Measurements from ENCODE around the gene HCN1. TPM values are rescaled to one million over a fixed set of nuclear protein-coding genes. Genes with fewer than 3 reads are reported as not detected.

Gene HCN1
- total and polyA plus RNA-seq, 2 of the 4 experiments (the other 2 are of a cell fraction), result not detected

GRCh38 chr5:45288746-45289145, 407.4 kb downstream of the HCN1 start:
- TF ChIP-seq RFX5 (IDR thresholded peaks at IDR 0.05; ENCODE audit: low read depth, low read length) (no peak), MAZ (IDR thresholded peaks at IDR 0.05; ENCODE audit: borderline replicate concordance, low read depth, low read length) (no peak), CEBPB (IDR thresholded peaks at IDR 0.05; ENCODE audit: low read depth, low read length) (no peak), SMC3 (IDR thresholded peaks at IDR 0.05; ENCODE audit: low read depth, low read length) (no peak), CHD1 (IDR thresholded peaks at IDR 0.05; ENCODE audit: low read depth, low read length) (no peak), RCOR1 (IDR thresholded peaks at IDR 0.05; ENCODE audit: insufficient replicate concordance, low read length) (no peak), FOS (IDR thresholded peaks at IDR 0.05; ENCODE audit: low read depth, low read length) (no peak), NFE2L2 (IDR thresholded peaks at IDR 0.05; ENCODE audit: low read depth, low read length) (no peak), MXI1 (IDR thresholded peaks at IDR 0.05; ENCODE audit: borderline replicate concordance, low read depth, low read length) (no peak), CTCF (conservative IDR thresholded peaks at IDR 0.05; ENCODE audit: low read depth, low read length) (no peak), POLR2A (IDR thresholded peaks at IDR 0.05; ENCODE audit: low read depth, low read length) (no peak), ELK1 (IDR thresholded peaks at IDR 0.05; ENCODE audit: borderline replicate concordance, low read depth, low read length) (no peak), MAFK (IDR thresholded peaks at IDR 0.05; ENCODE audit: low read depth, low read length) (no peak)
- no peak overlapping the region for H3K4me3 ChIP-seq (ENCODE audit: insufficient read depth, low read depth, low read length)
- H4K20me1 ChIP-seq (ENCODE audit: insufficient read depth, low read length), result no peaks in the 10 kb centered on the region
- no peaks in the 10 kb centered on the region for H3K36me3 ChIP-seq (ENCODE audit: control insufficient read depth, insufficient read depth, low read length)
- no peak overlapping the region for H2BK5ac ChIP-seq (ENCODE audit: low read depth, low read length, poor library complexity, severe bottlenecking)
- no peak overlapping the region for H2BK120ac ChIP-seq (ENCODE audit: low read depth, low read length)
- intact Hi-C loops (cut with micrococcal nuclease) (no loop called here), in situ Hi-C loops (cut with MboI; ENCODE audit: low sequenced_read_pairs) (no loop called here), dilution Hi-C loops (cut with HindIII; ENCODE audit: low sequenced_read_pairs, unreplicated experiment) (no loop called here)
- no peak for DNase-seq
- no peak overlapping the region for H3K9ac ChIP-seq (ENCODE audit: low read depth, low read length)
- POLR2A ChIA-PET (ENCODE audit: unreplicated experiment), result no interaction called here
- H2AK5ac ChIP-seq (ENCODE audit: low read depth, low read length), result no peak overlapping the region
- no peak overlapping the region for H2AFZ ChIP-seq (replicated peaks; ENCODE audit: low read length, poor library complexity)
- no peak overlapping the region for H2BK15ac ChIP-seq (ENCODE audit: low read depth, low read length)
- no peak overlapping the region for H3K56ac ChIP-seq (ENCODE audit: extremely low read depth, insufficient read depth, low read length)
- H3K4me1 ChIP-seq (ENCODE audit: control insufficient read depth, insufficient read depth, low read length), result no peaks in the 10 kb centered on the region
- H3K27me3 ChIP-seq (ENCODE audit: control insufficient read depth, insufficient read depth, low read length), result no peaks in the 10 kb centered on the region
- H3K14ac ChIP-seq (replicated peaks; ENCODE audit: low read depth, low read length), result no peak overlapping the region
- H2AK9ac ChIP-seq (replicated peaks; ENCODE audit: low read depth, low read length, poor library complexity), result no peak overlapping the region
- no peak overlapping the region for H3K4ac ChIP-seq (ENCODE audit: low read depth, low read length)
- no peak for ATAC-seq (ENCODE audit: low read depth)
- 0 out of 2 replicates have a peak, but pooled peaks cover 2% of the 10 kb centered on the region for H3K9me3 ChIP-seq (ENCODE audit: control insufficient read depth, insufficient read depth, low read length)
- CTCF ChIA-PET, result no interaction called here
- WGBS, 2 experiments (ENCODE audit: extremely low coverage in 2 of 2, insufficient read length in 1 of 2), result no CpG with 5 or more reads among the region's 1 CpG
- H3K23ac ChIP-seq (ENCODE audit: low read depth, low read length), result no peak overlapping the region
- H4K5ac ChIP-seq (ENCODE audit: low read depth, low read length), result no peak overlapping the region
- H3K27ac ChIP-seq (ENCODE audit: insufficient read depth, low read length), result no peak overlapping the region
- H4K91ac ChIP-seq (ENCODE audit: insufficient read depth, low read depth, low read length), result no peak overlapping the region
- H3K9me1 ChIP-seq (ENCODE audit: insufficient read depth, low read length), result no peaks in the 10 kb centered on the region
- no peak overlapping the region for H3K4me2 ChIP-seq (ENCODE audit: low read depth, low read length)
- no peak overlapping the region for H4K8ac ChIP-seq (ENCODE audit: low read depth in 2 of 2, low read length in 2 of 2)
- H3K18ac ChIP-seq (ENCODE audit: low read depth, low read length), result no peak overlapping the region
- BruUV-seq (replicated peaks), result no TSS peak
- no peak overlapping the region for H2BK20ac ChIP-seq (ENCODE audit: low read depth, low read length)
- no peaks in the 10 kb centered on the region for H3K79me1 ChIP-seq (ENCODE audit: low read depth in 1 of 2, low read length in 2 of 2)

Measured in IMR-90 (cell line).